OCI-LY1 (cell line): ENCODE data around the gene TMEM98.

Source experiments
- H2AFZ ChIP-seq: fragments of 200-600 bp; sonication (generic), shearing (Covaris generic); 2 replicates; pipeline ENCODE4 v1.6.0; 2014; ENCODE audit warnings: antibody characterized with exemption, mild to moderate bottlenecking, low read length
- H3F3A ChIP-seq: fragments of 200-600 bp; sonication (generic), shearing (Covaris generic); 2 replicates; pipeline ENCODE4 v1.6.0; 2014; ENCODE audit warnings: mild to moderate bottlenecking, antibody characterized with exemption, low read length, moderate library complexity; ENCODE audit not compliant: insufficient read depth
- H3K27ac ChIP-seq: fragments of 200-600 bp; sonication (generic); 2 replicates; pipeline ENCODE4 v1.5.1; 2014; ENCODE audit warnings: low read length, mixed run types, mild to moderate bottlenecking, low read depth; ENCODE audit not compliant: poor library complexity, severe bottlenecking
- H3K27me3 ChIP-seq: fragments of 200-600 bp; sonication (generic); 2 replicates; pipeline ENCODE4 v1.6.0; 2014; ENCODE audit warnings: antibody characterized with exemption, mild to moderate bottlenecking, low read length, moderate library complexity; ENCODE audit not compliant: insufficient read depth
- H3K36me3 ChIP-seq: fragments of 200-600 bp; sonication (generic); 2 replicates; pipeline ENCODE4 v1.6.1; 2014; ENCODE audit warnings: mild to moderate bottlenecking, antibody characterized with exemption, low read length, moderate library complexity, mixed read lengths; ENCODE audit not compliant: insufficient read depth
- H3K4me1 ChIP-seq: fragments of 200-600 bp; sonication (generic); 2 replicates; pipeline ENCODE4 v1.5.1; 2014; ENCODE audit warnings: mild to moderate bottlenecking, low read length, moderate library complexity; ENCODE audit not compliant: insufficient read depth, severe bottlenecking
- H3K4me2 ChIP-seq: fragments of 200-600 bp; sonication (generic), shearing (Covaris generic); 2 replicates; pipeline ENCODE4 v1.6.1; 2014; ENCODE audit warnings: low read length
- H3K4me3 ChIP-seq: fragments of 200-600 bp; sonication (generic); 2 replicates; pipeline ENCODE4 v1.5.1; 2014; ENCODE audit warnings: low read length, low read depth, mild to moderate bottlenecking, mixed read lengths; ENCODE audit not compliant: poor library complexity, severe bottlenecking
- H3K79me2 ChIP-seq: fragments of 200-600 bp; shearing (Covaris generic); 2 replicates; pipeline ENCODE4 v1.6.1; 2016; ENCODE audit warnings: mixed run types, low read length, mixed read lengths; ENCODE audit not compliant: insufficient read depth
- H3K9ac ChIP-seq: fragments of 200-600 bp; sonication (generic), shearing (Covaris generic); 2 replicates; pipeline ENCODE4 v1.6.1; 2014; ENCODE audit warnings: mild to moderate bottlenecking, low read length, mixed read lengths
- H3K9me2 ChIP-seq: fragments of 200-600 bp; sonication (generic), shearing (Covaris generic); 2 replicates; pipeline ENCODE4 v1.6.1; 2014; ENCODE audit warnings: low read depth, mild to moderate bottlenecking, low read length, mixed read lengths
- H3K9me3 ChIP-seq: fragments of 200-600 bp; shearing (Covaris generic); 2 replicates; pipeline ENCODE4 v1.6.1; 2014; ENCODE audit warnings: low read length, mixed read lengths
- H4K20me1 ChIP-seq: fragments of 200-600 bp; sonication (generic), shearing (Covaris generic); 2 replicates; pipeline ENCODE4 v1.6.0; 2016; ENCODE audit warnings: mild to moderate bottlenecking, low read length; ENCODE audit not compliant: insufficient read depth
- EZH2 ChIP-seq: fragments of 200-600 bp; sonication (generic), shearing (Covaris generic); IDR thresholded peaks from 2 replicates; pipeline ENCODE4 v1.8.0; 2017; ENCODE audit warnings: borderline replicate concordance, mixed run types, mild to moderate bottlenecking, antibody characterized with exemption, low read length, moderate library complexity, mixed read lengths
- TF ChIP-seq, protein P1 (sequence below): fragments of 200-600 bp; sonication (generic), shearing (Covaris generic); IDR thresholded peaks from 2 replicates; pipeline ENCODE4 v1.5.1; 2017; ENCODE audit warnings: mild to moderate bottlenecking, antibody characterized with exemption, low read length, moderate library complexity, mixed read lengths

TMEM98 gene

DNA sequence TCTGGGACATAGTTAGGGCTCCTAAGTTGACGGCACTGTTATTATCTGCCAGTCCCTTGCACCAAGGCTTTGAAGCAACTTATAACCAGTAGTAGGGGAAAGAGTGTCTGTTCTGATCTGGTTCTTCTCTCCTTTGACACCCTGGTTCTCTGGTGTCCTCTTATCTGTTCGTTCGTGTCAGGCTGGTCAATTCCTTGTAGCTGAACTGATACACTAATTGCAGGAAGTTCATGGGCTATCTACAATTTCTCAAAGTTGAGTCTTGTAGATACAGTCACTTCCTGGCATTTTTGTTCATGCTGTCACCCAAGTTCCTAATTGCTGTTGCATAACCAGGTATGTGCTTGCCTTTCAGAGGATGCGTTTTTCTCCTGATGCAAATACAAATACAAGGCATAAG is 33.7 kb upstream of the TMEM98 start:
- Histone ChIP-seq H3K27me3 (no peaks in the 10 kb centered on the region), H3K4me1 (no peaks in the 10 kb centered on the region), H2AFZ (no peak overlapping the region), H3K4me3 (no peak overlapping the region), H4K20me1 (no peaks in the 10 kb centered on the region), H3K4me2 (no peak overlapping the region), H3K9me2 (no peaks in the 10 kb centered on the region), H3K27ac (no peak overlapping the region), H3K9me3 (no peaks in the 10 kb centered on the region), H3F3A (no peaks in the 10 kb centered on the region), H3K36me3 (no peaks in the 10 kb centered on the region), H3K79me2 (no peaks in the 10 kb centered on the region), H3K9ac (no peak overlapping the region)
- no peak for TF ChIP-seq EZH2
- TF ChIP-seq, protein P1, sequence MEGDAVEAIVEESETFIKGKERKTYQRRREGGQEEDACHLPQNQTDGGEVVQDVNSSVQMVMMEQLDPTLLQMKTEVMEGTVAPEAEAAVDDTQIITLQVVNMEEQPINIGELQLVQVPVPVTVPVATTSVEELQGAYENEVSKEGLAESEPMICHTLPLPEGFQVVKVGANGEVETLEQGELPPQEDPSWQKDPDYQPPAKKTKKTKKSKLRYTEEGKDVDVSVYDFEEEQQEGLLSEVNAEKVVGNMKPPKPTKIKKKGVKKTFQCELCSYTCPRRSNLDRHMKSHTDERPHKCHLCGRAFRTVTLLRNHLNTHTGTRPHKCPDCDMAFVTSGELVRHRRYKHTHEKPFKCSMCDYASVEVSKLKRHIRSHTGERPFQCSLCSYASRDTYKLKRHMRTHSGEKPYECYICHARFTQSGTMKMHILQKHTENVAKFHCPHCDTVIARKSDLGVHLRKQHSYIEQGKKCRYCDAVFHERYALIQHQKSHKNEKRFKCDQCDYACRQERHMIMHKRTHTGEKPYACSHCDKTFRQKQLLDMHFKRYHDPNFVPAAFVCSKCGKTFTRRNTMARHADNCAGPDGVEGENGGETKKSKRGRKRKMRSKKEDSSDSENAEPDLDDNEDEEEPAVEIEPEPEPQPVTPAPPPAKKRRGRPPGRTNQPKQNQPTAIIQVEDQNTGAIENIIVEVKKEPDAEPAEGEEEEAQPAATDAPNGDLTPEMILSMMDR = no peak

DNA sequence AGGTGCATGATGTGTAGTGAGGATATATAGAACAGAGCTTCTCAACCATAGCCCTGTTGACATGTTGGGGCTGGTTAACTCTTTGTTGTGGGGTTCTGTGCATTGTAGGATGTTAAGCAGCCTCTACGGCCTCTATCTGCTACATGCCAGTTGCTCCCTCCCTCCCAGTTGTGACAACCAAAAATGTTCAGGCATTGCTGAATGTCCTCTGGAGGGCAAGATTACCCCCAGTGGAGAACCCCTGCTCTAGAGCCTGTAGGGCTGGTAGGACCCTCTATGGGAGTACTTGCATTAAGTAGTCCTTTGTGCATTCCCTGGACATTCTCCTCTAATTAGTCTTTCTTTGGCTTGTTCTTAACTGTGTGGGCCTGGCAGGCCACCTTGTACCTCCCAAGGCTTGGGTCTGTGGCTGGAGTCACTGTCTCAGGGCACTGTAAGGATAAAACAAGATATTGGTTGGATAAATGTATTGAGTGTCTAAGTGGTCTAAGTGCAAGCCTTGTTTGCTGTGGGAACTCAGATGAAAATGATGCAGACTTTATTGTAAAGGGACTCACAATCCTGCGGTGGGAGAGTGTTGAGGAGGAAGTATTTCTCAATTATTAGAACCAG is 31.2 kb upstream of the TMEM98 start:
- Histone ChIP-seq H3K9me3 (no peaks in the 10 kb centered on the region), H3K27me3 (no peaks in the 10 kb centered on the region), H3F3A (no peaks in the 10 kb centered on the region), H3K27ac (no peak overlapping the region), H3K9me2 (no peaks in the 10 kb centered on the region), H4K20me1 (no peaks in the 10 kb centered on the region), H3K4me2 (no peak overlapping the region), H3K79me2 (no peaks in the 10 kb centered on the region), H3K4me1 (no peaks in the 10 kb centered on the region), H3K4me3 (no peak overlapping the region), H3K36me3 (no peaks in the 10 kb centered on the region), H2AFZ (no peak overlapping the region), H3K9ac (no peak overlapping the region)
- no peak for TF ChIP-seq EZH2
- TF ChIP-seq, protein P1 = no peak

DNA sequence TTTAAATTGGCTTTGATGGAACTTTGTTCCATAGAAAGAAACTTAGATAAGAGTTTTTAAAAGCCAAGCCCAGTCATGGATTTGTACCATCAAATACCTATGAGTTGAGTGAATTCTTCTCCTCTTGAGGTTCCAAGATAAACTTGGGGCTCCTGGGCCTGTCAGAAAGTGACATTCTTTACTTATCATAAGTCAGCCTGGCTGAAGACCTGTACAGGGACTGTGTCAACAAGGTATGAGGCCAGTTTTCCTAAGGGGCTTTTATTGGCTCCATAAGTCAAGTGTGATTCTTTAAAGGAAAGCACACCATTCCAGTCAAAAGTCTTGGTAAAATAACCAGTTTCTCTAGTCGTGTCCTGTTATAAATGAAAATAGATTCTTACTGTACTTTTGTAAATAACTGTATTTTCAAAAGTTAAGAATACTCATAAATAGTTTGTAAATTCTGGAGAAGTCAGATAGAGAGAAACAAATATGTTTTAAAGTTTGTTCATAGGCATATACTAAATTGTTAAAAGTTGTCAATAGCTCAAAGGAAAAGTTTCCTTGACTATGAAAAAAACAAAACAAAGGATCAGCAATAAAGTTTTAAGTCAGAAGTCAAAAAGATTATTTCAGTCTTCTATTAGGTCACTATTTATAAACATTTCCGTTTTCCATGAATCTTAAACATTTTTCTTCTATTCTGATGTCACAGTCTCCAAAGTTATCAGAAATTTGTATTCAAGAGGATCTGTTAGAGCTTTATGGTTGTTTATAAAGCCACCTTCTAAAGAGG is 28.5 kb upstream of the TMEM98 start:
- Histone ChIP-seq H3F3A (no peaks in the 10 kb centered on the region), H3K9ac (no peak overlapping the region), H3K9me3 (0 out of 2 replicates have a peak, but pooled peaks cover 2% of the 10 kb centered on the region), H3K4me1 (no peaks in the 10 kb centered on the region), H3K27me3 (no peaks in the 10 kb centered on the region), H3K4me2 (no peak overlapping the region), H3K36me3 (no peaks in the 10 kb centered on the region; the same call in 1 of the 2 replicates), H4K20me1 (no peaks in the 10 kb centered on the region), H3K79me2 (no peaks in the 10 kb centered on the region), H3K9me2 (no peaks in the 10 kb centered on the region), H2AFZ (no peak overlapping the region), H3K27ac (no peak overlapping the region), H3K4me3 (no peak overlapping the region)
- no peak for TF ChIP-seq EZH2
- TF ChIP-seq, protein P1 = no peak
